Lung microvascular endothelial cell (primary cell): ENCODE measurements around the gene GSAP. TPM values are rescaled to one million over a fixed set of nuclear protein-coding genes. Genes with fewer than 3 reads are reported as not detected.

Experiments used
- DNase-seq, 2 donors: peaks; one replicate each; pipeline versions ENCODE4 v3.0.0 to v3.0.0-alpha.2; 2010; ENCODE audit warnings: low read depth in 2 of 2
- total RNA-seq: library from RNA; depleted of rRNA; stranded (reverse); fragments of >200 nt; gene quantifications from 2 replicates; pipeline ENCODE4 v1.2.1, GENCODE V29; 2014

Gene GSAP
- total RNA-seq, 1 donor from 2014 or later, result 3.6 TPM

GRCh38 chr7:77329466-77330168 lies 86.5 kb downstream of the GSAP start:
- DNase-seq, result no peak

- DNase-seq, result peak; percentile 27 to 65
These were observed 87.5 kb downstream of the GSAP start for GRCh38 chr7:77328669-77329068.

GRCh38 chr7:77327932-77328628 lies 88.1 kb downstream of the GSAP start:
- DNase-seq, result peak; percentile 32 to 44

DNA sequence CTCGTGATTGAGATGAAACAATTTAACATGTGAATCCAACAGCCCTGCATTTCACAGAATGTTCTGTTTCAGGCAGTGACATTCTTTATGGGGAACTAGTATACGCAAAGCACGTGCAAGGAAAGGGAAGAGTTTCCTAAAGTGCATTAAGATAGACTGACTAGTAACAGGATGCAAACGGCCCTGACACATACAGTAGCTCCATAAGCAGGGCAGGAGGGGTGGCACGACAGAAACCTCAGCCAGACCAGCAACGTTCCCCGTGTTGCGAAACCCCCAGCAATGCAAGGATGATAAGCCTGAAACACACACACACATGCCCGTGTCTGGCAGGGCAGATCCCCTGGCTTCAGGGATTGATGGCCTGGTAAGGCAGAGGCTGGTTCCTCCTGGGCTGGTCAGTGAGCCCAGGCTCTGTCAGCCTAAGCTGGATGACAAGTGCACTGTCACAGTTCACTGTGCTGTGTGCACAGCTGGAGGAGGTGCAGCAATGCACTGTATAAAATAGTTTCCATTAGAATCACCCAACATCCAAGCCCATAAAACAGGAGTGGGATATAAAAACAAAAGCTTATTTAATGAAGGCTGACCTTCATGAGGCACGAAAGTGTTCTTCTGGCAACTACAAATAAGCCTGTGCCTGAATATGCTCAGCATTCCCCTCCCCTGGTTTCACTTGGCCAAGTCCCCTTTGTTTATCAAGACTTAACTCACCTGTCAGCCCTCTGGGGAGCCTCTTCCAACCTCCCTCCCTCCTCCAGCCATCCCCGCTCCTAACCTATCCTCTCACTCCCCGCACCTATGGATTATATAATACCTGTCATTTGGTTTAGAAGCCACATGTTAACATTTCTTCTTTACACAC lies 88.8 kb downstream of the GSAP start:
- DNase-seq, result peak; percentile 55 to 83

- peak in 1 of 2 donors; percentile 44 for DNase-seq
These were observed 90.0 kb downstream of the GSAP start for GRCh38 chr7:77326131-77326530.

GRCh38 chr7:77321300-77321699 lies 94.8 kb downstream of the GSAP start:
- DNase-seq, result no peak

GRCh38 chr7:77320714-77321113 lies 95.4 kb downstream of the GSAP start:
- no peak for DNase-seq

DNA sequence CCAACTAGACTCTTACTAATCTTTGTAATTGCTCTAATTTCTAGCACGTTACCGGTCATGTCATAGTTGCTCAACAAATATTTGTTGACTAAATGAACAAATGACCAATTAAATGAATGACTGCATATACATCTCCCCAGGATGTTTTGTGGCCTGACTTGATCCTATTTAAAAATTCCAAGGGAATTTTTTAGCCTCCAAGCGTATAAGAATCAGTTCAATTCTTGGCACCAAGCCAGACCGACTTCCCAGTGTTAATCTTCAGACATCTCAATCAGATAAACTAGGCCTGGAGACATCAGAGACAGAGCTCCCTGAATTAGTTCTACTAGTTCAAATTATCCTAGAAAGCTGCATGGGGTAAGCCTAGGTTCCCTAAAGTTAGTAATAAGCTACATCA lies 96.0 kb downstream of the GSAP start:
- DNase-seq, result peak in 1 of 2 donors; percentile 39

GRCh38 chr7:77318019-77318418 lies 98.1 kb downstream of the GSAP start:
- no peak for DNase-seq

- no peak for DNase-seq
These were observed 99.8 kb downstream of the GSAP start for GRCh38 chr7:77316219-77316978.

DNA sequence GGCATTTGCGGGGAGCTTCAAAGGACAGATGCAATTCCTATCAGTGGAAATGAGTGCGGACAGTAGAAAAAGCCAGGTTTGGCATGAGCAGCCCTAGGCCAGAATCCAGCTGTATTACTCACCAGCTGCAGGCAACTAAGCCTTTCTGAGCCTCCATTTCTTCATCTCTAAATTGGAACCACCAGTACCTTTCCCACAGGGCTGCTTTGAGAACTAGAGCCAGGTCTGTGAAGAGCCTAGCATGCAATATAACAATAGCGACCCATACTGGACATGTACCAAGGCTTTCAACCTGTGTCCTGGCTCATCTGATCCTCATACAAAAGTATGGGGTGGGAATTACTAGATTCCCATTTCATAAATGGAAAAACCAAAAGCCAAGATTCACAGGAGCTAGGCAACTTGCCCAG lies 101.0 kb downstream of the GSAP start:
- DNase-seq, result no peak

DNA sequence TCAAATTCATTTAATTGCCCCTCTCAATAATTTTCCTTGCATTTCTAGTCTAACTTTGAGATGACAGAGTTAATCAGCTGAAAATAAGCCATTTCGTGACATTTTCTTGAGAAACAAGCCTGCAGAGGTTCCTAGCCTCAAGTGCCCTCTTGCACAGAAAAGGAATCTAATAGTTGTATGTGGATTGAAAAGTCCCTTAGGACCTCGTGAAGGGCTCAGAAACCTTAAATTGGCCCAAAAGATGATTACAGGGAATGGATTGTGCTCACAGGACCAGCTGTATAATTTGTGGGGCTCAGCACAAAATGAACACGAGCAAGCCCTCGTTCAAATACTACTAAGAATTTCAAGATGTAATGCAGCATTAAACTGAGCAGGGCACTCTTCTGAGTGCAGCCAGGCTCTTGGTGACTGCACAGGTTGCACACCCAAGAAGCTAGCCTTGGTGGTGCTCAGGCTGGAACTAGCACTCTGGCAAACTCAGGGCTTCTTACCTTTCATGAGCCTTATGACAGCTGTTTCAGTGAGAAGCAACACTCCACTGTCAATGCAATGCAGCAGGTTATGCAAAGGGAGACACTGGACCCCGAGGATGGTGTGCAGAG lies 102.2 kb downstream of the GSAP start:
- no peak for DNase-seq

DNA sequence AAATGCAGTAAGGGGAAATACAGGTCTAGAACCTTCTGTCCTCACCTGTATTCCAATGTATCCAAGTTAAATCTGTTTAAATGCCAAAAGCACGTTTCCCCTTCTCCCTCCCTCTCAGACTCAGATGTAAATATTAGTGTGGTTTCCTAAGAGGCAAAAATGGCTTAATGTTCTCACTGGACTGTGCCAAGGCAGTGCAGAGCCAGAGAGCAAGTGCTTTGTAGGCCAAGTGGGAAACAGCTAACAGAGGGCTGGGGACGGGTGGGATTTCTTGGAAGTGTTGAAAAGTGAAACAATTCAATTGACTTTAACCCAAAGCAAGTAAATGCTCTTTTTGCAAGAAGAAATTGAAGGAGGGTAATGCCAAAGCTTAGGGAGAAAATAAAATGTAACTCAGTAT lies 103.1 kb downstream of the GSAP start:
- DNase-seq, result no peak

DNA sequence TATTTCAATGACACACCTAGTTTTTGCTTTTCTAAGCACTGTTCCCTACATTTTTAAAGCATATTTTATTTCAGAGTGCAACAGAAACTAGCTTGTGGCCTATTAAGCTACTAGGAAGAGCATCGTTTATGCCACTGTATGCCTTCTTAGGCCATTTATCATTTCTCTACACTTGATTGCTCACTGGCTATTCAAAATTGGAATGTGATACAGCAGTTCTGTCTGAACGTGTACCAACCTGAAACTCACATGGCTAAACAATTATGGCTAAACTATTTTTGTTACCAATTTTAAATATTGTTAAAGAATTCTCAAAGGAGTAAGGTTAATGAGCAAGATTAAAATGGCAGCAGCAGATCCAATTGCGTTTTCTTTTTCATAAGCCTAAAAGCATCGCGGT lies 105.2 kb downstream of the GSAP start:
- DNase-seq, result no peak

GRCh38 chr7:77309714-77310220 lies 106.4 kb downstream of the GSAP start:
- no peak for DNase-seq

GRCh38 chr7:77308792-77309191 lies 107.4 kb downstream of the GSAP start:
- no peak for DNase-seq

GRCh38 chr7:77306231-77307067 lies 109.7 kb downstream of the GSAP start:
- no peak for DNase-seq

DNA sequence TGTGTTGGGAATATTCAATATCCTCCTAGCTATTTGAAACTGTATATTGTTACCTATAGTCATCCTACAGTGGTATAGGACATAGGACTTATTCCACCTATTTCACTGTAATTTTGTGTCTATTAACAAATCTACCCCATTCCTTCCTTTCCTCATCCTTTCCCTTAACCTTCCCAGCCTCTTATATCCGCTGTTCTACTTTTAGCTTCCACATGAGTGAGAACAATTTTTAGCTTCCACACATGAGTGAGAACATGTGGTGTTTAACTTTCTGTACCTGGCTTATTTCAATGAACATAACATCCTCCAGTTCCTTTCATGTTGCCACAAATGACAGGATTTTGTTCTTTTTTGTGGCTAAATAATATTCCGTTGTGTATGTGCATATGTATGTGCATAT lies 120.6 kb downstream of the GSAP start:
- no peak for DNase-seq

- no peak for DNase-seq
These were observed 123.1 kb downstream of the GSAP start for GRCh38 chr7:77293046-77293445.

- no peak for DNase-seq
These were observed 125.7 kb downstream of the GSAP start for GRCh38 chr7:77290425-77290824.
